ENCODE measurements around the gene INSL4.

INSL4 gene

GRCh38 chr9:5231212-5231611 lies at the start of gene INSL4:
Gene INSL4, plus strand, starts transcription at chr9:5231419. Its CDS starts 105 bp downstream, at chr9:5231524.
- DNase-seq (ENCODE audit: low spot score), result no peak

- no peak for DNase-seq (ENCODE audit: low spot score)
Observed at GRCh38 chr9:5184776-5185175, 46.4 kb upstream of the INSL4 start.

- DNase-seq (ENCODE audit: low spot score), result no peak
Observed at GRCh38 chr9:5185220-5185840, 45.9 kb upstream of the INSL4 start, which contains the start of gene INSL6. Gene INSL6, minus strand, starts transcription at chr9:5185639. Its CDS starts 37 bp downstream, at chr9:5185602.

- peak; percentile 76 for DNase-seq (ENCODE audit: low spot score)
Observed at GRCh38 chr9:5186416-5187169, 44.6 kb upstream of the INSL4 start.

- no peak for DNase-seq (ENCODE audit: low spot score)
Observed at GRCh38 chr9:5188060-5188984, 42.9 kb upstream of the INSL4 start.

- DNase-seq (ENCODE audit: low spot score), result no peak
Observed at GRCh38 chr9:5191985-5192384, 39.2 kb upstream of the INSL4 start.

GRCh38 chr9:5193345-5193744 lies 37.9 kb upstream of the INSL4 start:
- no peak for DNase-seq (ENCODE audit: low spot score)

GRCh38 chr9:5195463-5195862 lies 35.8 kb upstream of the INSL4 start:
- DNase-seq (ENCODE audit: low spot score), result no peak

GRCh38 chr9:5205071-5205470 lies 26.1 kb upstream of the INSL4 start:
- DNase-seq (ENCODE audit: low spot score), result no peak

- DNase-seq (ENCODE audit: low spot score), result no peak
Observed at GRCh38 chr9:5230554-5230953, 665 bp upstream of the INSL4 start.

GRCh38 chr9:5263351-5264218 lies 32.4 kb downstream of the INSL4 start:
- DNase-seq (ENCODE audit: low spot score), result no peak

GRCh38 chr9:5264219-5264595 lies 33.0 kb downstream of the INSL4 start:
- DNase-seq (ENCODE audit: low spot score), result no peak

- no peak for DNase-seq (ENCODE audit: low spot score)
Observed at GRCh38 chr9:5265939-5266338, 34.7 kb downstream of the INSL4 start.

- DNase-seq (ENCODE audit: low spot score), result no peak
Observed at GRCh38 chr9:5269249-5269715, 38.1 kb downstream of the INSL4 start.

- DNase-seq (ENCODE audit: low spot score), result no peak
Observed at GRCh38 chr9:5274770-5275169, 43.6 kb downstream of the INSL4 start.

GRCh38 chr9:5278486-5278885 lies 47.3 kb downstream of the INSL4 start:
- DNase-seq (ENCODE audit: low spot score), result no peak
